H1 (cell line): ENCODE data around the gene RSPH6A. TPM values are rescaled to one million over a fixed set of nuclear protein-coding genes. Genes with fewer than 3 reads are reported as not detected.

Experiments used
- CTCF ChIA-PET: fragments of 300-600 bp; sonication (Branson Sonifier 250); formaldehyde crosslinking; loops from one replicate; lab custom pipeline; 2021; ENCODE audit not compliant: partially characterized antibody; lab: Charles Lee
- POLR2A ChIA-PET: fragments of 300-600 bp; sonication (Branson Sonifier 250); formaldehyde crosslinking; loops from one replicate; lab custom pipeline; 2021; ENCODE audit warnings: inconsistent platforms; ENCODE audit not compliant: partially characterized antibody; lab: Charles Lee
- DNase-seq, 2 experiments: peaks; one replicate each; pipeline versions ENCODE4 v3.0.0 to v3.0.0-alpha.2; 2010 to 2022; ENCODE audit warnings: low spot score in 2 of 2, low read depth in 1 of 2, mixed read lengths in 1 of 2
- FAIRE-seq: peaks from 2 replicates; lab custom pipeline; 2011; peaks lifted over from hg19 to GRCh38; lab: Jason Lieb, UNC
- H2AFZ ChIP-seq: 2 replicates; pipeline ENCODE4 v1.8.1; 2012; ENCODE audit warnings: low read length, inconsistent platforms
- H2AK5ac ChIP-seq: 2 replicates; pipeline ENCODE4 v1.6.1; 2013; ENCODE audit warnings: low read depth, low read length
- H2BK120ac ChIP-seq: replicated peaks from 2 replicates; pipeline ENCODE3; 2013; ENCODE audit warnings: low read depth, low read length, inconsistent platforms
- H2BK12ac ChIP-seq: 2 replicates; pipeline ENCODE4 v1.6.1; 2013; ENCODE audit warnings: low read depth, low read length
- H2BK15ac ChIP-seq: 2 replicates; pipeline ENCODE4 v1.6.1; 2013; ENCODE audit warnings: low read length
- H2BK20ac ChIP-seq: 2 replicates; pipeline ENCODE4 v1.6.1; 2013; ENCODE audit warnings: low read length
- H2BK5ac ChIP-seq: 2 replicates; pipeline ENCODE4 v1.6.1; 2013; ENCODE audit warnings: low read depth, low read length
- H3K14ac ChIP-seq: 2 replicates; pipeline ENCODE4 v1.6.1; 2013; ENCODE audit warnings: inconsistent platforms; ENCODE audit not compliant: insufficient read length
- H3K18ac ChIP-seq: 2 replicates; pipeline ENCODE4 v1.6.1; 2013; ENCODE audit warnings: low read length; ENCODE audit errors: extremely low read depth
- H3K23ac ChIP-seq: 2 replicates; pipeline ENCODE4 v1.6.1; 2013; ENCODE audit warnings: inconsistent platforms; ENCODE audit not compliant: insufficient read length
- H3K23me2 ChIP-seq: 2 replicates; pipeline ENCODE4 v1.6.1; 2013; ENCODE audit warnings: low read depth, low read length
- H3K27ac ChIP-seq: 2 replicates; pipeline ENCODE4 v1.6.1; 2011; ENCODE audit warnings: low read depth, low read length, inconsistent platforms
- H3K27me3 ChIP-seq, 4 experiments: replicated peaks in 1 of 4; 1 replicate in 1 of 4; 2 replicates in 3 of 4; pipeline versions ENCODE4 v1.6.1 to v1.8.1; 2011 to 2013; ENCODE audit warnings: low read length in 3 of 4, mild to moderate bottlenecking in 3 of 4, inconsistent platforms in 2 of 4, mixed read lengths in 2 of 4, moderate library complexity in 1 of 4; ENCODE audit not compliant: control insufficient read depth in 3 of 4, insufficient read depth in 3 of 4; ENCODE audit errors: extremely low read depth in 1 of 4
- H3K36me3 ChIP-seq, 4 experiments: 2 replicates each; pipeline versions ENCODE4 v1.6.1 to v1.8.1; 2011 to 2013; ENCODE audit warnings: mild to moderate bottlenecking in 4 of 4, low read length in 3 of 4, moderate library complexity in 2 of 4, control low read depth in 1 of 4, inconsistent platforms in 1 of 4; ENCODE audit not compliant: insufficient read depth in 4 of 4, control insufficient read depth in 2 of 4
- H3K4ac ChIP-seq: replicated peaks from 2 replicates; pipeline ENCODE3; 2013; ENCODE audit warnings: low read length, low read depth, mixed read lengths, inconsistent platforms; ENCODE audit not compliant: insufficient read length
- H3K4me1 ChIP-seq, 4 experiments: replicated peaks in 1 of 4; 1 replicate in 1 of 4; 2 replicates in 3 of 4; pipeline versions ENCODE4 v1.6.1 to v1.8.1; 2011 to 2013; ENCODE audit warnings: low read length in 3 of 4, inconsistent platforms in 2 of 4, mixed read lengths in 1 of 4; ENCODE audit not compliant: insufficient read depth in 4 of 4, control insufficient read depth in 3 of 4
- H3K4me2 ChIP-seq, 2 experiments: 2 replicates each; pipeline versions ENCODE4 v1.6.1 to v1.8.1; 2011 to 2013; ENCODE audit warnings: low read depth in 2 of 2, low read length in 2 of 2, control low read depth in 1 of 2, inconsistent platforms in 1 of 2, mild to moderate bottlenecking in 1 of 2; ENCODE audit not compliant: insufficient read depth in 1 of 2
- H3K4me3 ChIP-seq, 4 experiments: fragments of 200-600, 300-600 bp in 1 of 4; sonication (generic), shearing (Covaris generic), sonication (Bioruptor Twin) in 1 of 4; 2 replicates each; pipeline versions ENCODE4 v1.5.1 to v1.8.1; 2011 to 2016; ENCODE audit warnings: low read length in 4 of 4, low read depth in 3 of 4, control low read depth in 2 of 4, inconsistent platforms in 2 of 4, mild to moderate bottlenecking in 2 of 4, mixed read lengths in 1 of 4, moderate library complexity in 1 of 4; ENCODE audit not compliant: insufficient read depth in 2 of 4; ENCODE audit errors: extremely low read depth in 1 of 4
- H3K56ac ChIP-seq: replicated peaks from 2 replicates; pipeline ENCODE3; 2013; ENCODE audit warnings: low read depth, mild to moderate bottlenecking, mixed read lengths, low read length, inconsistent platforms; ENCODE audit not compliant: insufficient read length
- H3K79me1 ChIP-seq: 2 replicates; pipeline ENCODE4 v1.6.1; 2013; ENCODE audit warnings: low read depth, low read length, control low read depth
- H3K79me2 ChIP-seq, 2 experiments: 2 replicates each; pipeline versions ENCODE4 v1.6.1 to v1.8.1; 2012 to 2013; ENCODE audit warnings: low read length in 2 of 2, mild to moderate bottlenecking in 2 of 2, inconsistent platforms in 1 of 2; ENCODE audit not compliant: insufficient read depth in 2 of 2, control insufficient read depth in 1 of 2
- H3K9ac ChIP-seq, 4 experiments: replicated peaks in 1 of 4; 1 replicate in 1 of 4; 2 replicates in 3 of 4; pipeline versions ENCODE4 v1.6.1 to v1.8.1; 2011 to 2013; ENCODE audit warnings: low read depth in 3 of 4, low read length in 3 of 4, control low read depth in 2 of 4, mild to moderate bottlenecking in 2 of 4, moderate library complexity in 2 of 4, inconsistent platforms in 1 of 4; ENCODE audit errors: extremely low read depth in 1 of 4
- H3K9me3 ChIP-seq, 2 experiments: 2 replicates each; pipeline versions ENCODE4 v1.6.1 to v1.8.1; 2012 to 2013; ENCODE audit warnings: mild to moderate bottlenecking in 2 of 2, moderate library complexity in 2 of 2, control low read depth in 1 of 2, inconsistent platforms in 1 of 2, low read depth in 1 of 2, low read length in 1 of 2, mixed read lengths in 1 of 2; ENCODE audit not compliant: insufficient read depth in 2 of 2
- H4K20me1 ChIP-seq, 2 experiments: replicated peaks in 1 of 2; 2 replicates each; pipeline versions ENCODE3 to v1.8.1; 2011 to 2013; ENCODE audit warnings: inconsistent platforms in 2 of 2, low read length in 2 of 2, mild to moderate bottlenecking in 1 of 2; ENCODE audit not compliant: insufficient read depth in 2 of 2, control insufficient read depth in 1 of 2
- H4K5ac ChIP-seq: 2 replicates; pipeline ENCODE4 v1.6.1; 2013; ENCODE audit warnings: low read length, low read depth, mixed read lengths, inconsistent platforms; ENCODE audit not compliant: insufficient read length
- H4K8ac ChIP-seq: 2 replicates; pipeline ENCODE4 v1.8.0; 2013; ENCODE audit warnings: mild to moderate bottlenecking, moderate library complexity, low read length, inconsistent platforms; ENCODE audit not compliant: insufficient read depth; ENCODE audit errors: extremely low read depth
- H4K91ac ChIP-seq: replicated peaks from 2 replicates; pipeline ENCODE3; 2013; ENCODE audit warnings: low read length, mixed read lengths, inconsistent platforms; ENCODE audit not compliant: insufficient read length
- ATF3 ChIP-seq: IDR thresholded peaks from 2 replicates; pipeline ENCODE4 v1.6.1; 2011; ENCODE audit warnings: low read depth, mild to moderate bottlenecking, low read length; ENCODE audit not compliant: insufficient read depth
- BCL11A ChIP-seq, 2 experiments: IDR thresholded peaks; one replicate each; pipeline ENCODE4 v1.6.1; 2011; ENCODE audit warnings: low read depth in 2 of 2, low read length in 2 of 2, mild to moderate bottlenecking in 2 of 2
- CEBPB ChIP-seq: IDR thresholded peaks from 2 replicates; pipeline ENCODE4 v1.6.1; 2012; ENCODE audit warnings: low read depth, low read length
- CHD2 ChIP-seq: IDR thresholded peaks from 2 replicates; pipeline ENCODE4 v1.6.1; 2012; ENCODE audit warnings: low read length, improper control_type of control experiment
- EP300 ChIP-seq, 2 experiments: IDR thresholded peaks; 1 replicate in 1 of 2; 2 replicates in 1 of 2; pipeline ENCODE4 v1.6.1; 2011 to 2012; ENCODE audit warnings: low read depth in 2 of 2, low read length in 2 of 2, mild to moderate bottlenecking in 2 of 2, borderline replicate concordance in 1 of 2, inconsistent platforms in 1 of 2, moderate library complexity in 1 of 2
- PHF8 ChIP-seq: fragments of 200-600 bp; sonication (generic); conservative IDR thresholded peaks from 2 replicates; pipeline ENCODE4 v1.7.1; 2012; ENCODE audit warnings: low read depth, mild to moderate bottlenecking, inconsistent platforms, low read length, moderate library complexity
- POU5F1 ChIP-seq: IDR thresholded peaks from 2 replicates; pipeline ENCODE4 v1.6.1; 2011; ENCODE audit warnings: low read depth, mild to moderate bottlenecking, low read length, moderate library complexity
- RXRA ChIP-seq: IDR thresholded peaks from 2 replicates; pipeline ENCODE4 v1.6.1; 2011; ENCODE audit warnings: low read depth, mild to moderate bottlenecking, low read length, moderate library complexity; ENCODE audit not compliant: insufficient read depth
- SAP30 ChIP-seq: fragments of 300-600 bp; sonication (generic); IDR thresholded peaks from 2 replicates; pipeline ENCODE4 v1.7.1; 2012; ENCODE audit warnings: low read length, moderate library complexity, mild to moderate bottlenecking, inconsistent platforms; ENCODE audit not compliant: insufficient read depth, insufficient replicate concordance
- SIRT6 ChIP-seq: IDR thresholded peaks from one replicate; pipeline ENCODE4 v1.7.1; 2012; ENCODE audit warnings: low read length, inconsistent platforms
- TAF7 ChIP-seq: optimal IDR thresholded peaks from 2 replicates; pipeline ENCODE3; 2011; ENCODE audit warnings: low read depth, mild to moderate bottlenecking, inconsistent platforms, low read length, moderate library complexity, borderline replicate concordance
- TBP ChIP-seq: IDR thresholded peaks from 2 replicates; pipeline ENCODE4 v1.6.1; 2011; ENCODE audit warnings: low read depth, low read length, improper control_type of control experiment
- TCF12 ChIP-seq: IDR thresholded peaks from 2 replicates; pipeline ENCODE4 v1.6.1; 2011; ENCODE audit warnings: low read depth, mild to moderate bottlenecking, low read length
- WGBS, 2 experiments: shearing (Covaris generic) in 1 of 2; methylation state at CpG; one replicate each; pipeline versions ENCODE4 v1.1.6 to v1.1.7; 2013 to 2015; ENCODE audit warnings: low lambda C conversion rate in 2 of 2, mixed read lengths in 2 of 2, inconsistent platforms in 1 of 2, low coverage in 1 of 2, missing lambda C conversion rate in 1 of 2; ENCODE audit not compliant: insufficient replicate concordance in 2 of 2, insufficient coverage in 1 of 2, insufficient read length in 1 of 2; ENCODE audit errors: extremely low coverage in 1 of 2, missing lambda C conversion rate in 1 of 2; 5-methylcytosine and 5-hydroxymethylcytosine counted together
- polyA plus RNA-seq, 7 experiments: library from polyadenylated mRNA; depleted of rRNA in 3 of 7; stranded (reverse) in 5 of 7; unstranded in 2 of 7; fragments of >200 nt in 5 of 7; fragments of 200-250 nt in 2 of 7; gene quantifications; 1 replicate in 5 of 7; 2 replicates in 1 of 7; 4 replicates in 1 of 7; pipeline versions ENCODE4 v1.2.1 to v1.2.3, GENCODE V29; 2011 to 2013; ENCODE audit warnings: missing spikeins in 2 of 7, mixed read lengths in 2 of 7
- total RNA-seq: library from RNA; stranded (reverse); fragmentation: NEBNext Ultra II Directional; extraction: Animal tissue kit (Norgen Biotek cat#: 25700); gene quantifications from 2 replicates; pipeline ENCODE4 v1.2.1, GENCODE V29; 2021

Gene RSPH6A
- total and polyA plus RNA-seq, 2 of the 8 experiments (the other 6 are each of a cell fraction or from before 2014, with no cell fraction given): 0.05 to 0.19 TPM

GRCh38 chr19:45826934-45827333, 11.8 kb upstream of the RSPH6A start:
- CTCF ChIA-PET: interaction anchor here (0.6 to 5.3 kb wide), 6 partner anchors 9 to 1594 kb away, joined by 3 to 42 read pairs (median 3); no protein-coding TSS in a partner anchor
- no peak overlapping the region for H3K23ac ChIP-seq
- TF ChIP-seq SAP30 (no peak), TAF7 (no peak), RXRA (no peak), CEBPB (no peak), SIRT6 (no peak), POU5F1 (no peak), TBP (no peak), CHD2 (no peak), EP300 (IDR thresholded peaks at IDR 0.05; ENCODE audit: borderline replicate concordance in 1 of 2, low read depth in 2 of 2, low read length in 2 of 2) (no peak), ATF3 (no peak), PHF8 (no peak), BCL11A (IDR thresholded peaks at IDR 0.05; ENCODE audit: low read depth in 2 of 2, low read length in 2 of 2) (no peak), TCF12 (no peak)

More at GRCh38 chr19:45826934-45827333, 11.8 kb upstream of the RSPH6A start:
- H2BK5ac ChIP-seq: no peak overlapping the region; the same call in 1 of the 2 replicates
- H3K79me1 ChIP-seq: no peaks in the 10 kb centered on the region
- H2BK120ac ChIP-seq: no peak overlapping the region
- no peak overlapping the region for H2BK15ac ChIP-seq
- no peak overlapping the region for H3K9ac ChIP-seq
- H3K79me2 ChIP-seq: no peaks in the 10 kb centered on the region
- POLR2A ChIA-PET: interaction anchor here (1.0 to 2.6 kb wide), 12 partner anchors 9 to 58 kb away, joined by 3 to 8 read pairs (median 4); partner anchors contain the start of gene SIX5
- no peaks in the 10 kb centered on the region for H3K27me3 ChIP-seq
- H3K14ac ChIP-seq: no peak overlapping the region
- H2AFZ ChIP-seq: no peak overlapping the region
- H3K4me3 ChIP-seq: no peak overlapping the region
- H4K91ac ChIP-seq: no peak overlapping the region
- no peaks in the 10 kb centered on the region for H3K9me3 ChIP-seq
- no peak overlapping the region for H3K18ac ChIP-seq
- H3K27ac ChIP-seq: no peak overlapping the region
- H2BK20ac ChIP-seq: no peak overlapping the region
- no peak overlapping the region for H2AK5ac ChIP-seq
- no peak for FAIRE-seq
- peaks cover 5 to 19% of the 10 kb centered on the region in 2 experiments for H4K20me1 ChIP-seq
- 0 out of 2 replicates have a peak, but pooled peaks cover 1% of the 10 kb centered on the region for H3K23me2 ChIP-seq
- H3K4ac ChIP-seq: no peak overlapping the region
- peaks cover 49 to 73% (median 69%) of the 10 kb centered on the region in 4 experiments for H3K36me3 ChIP-seq
- no peak for DNase-seq
- 87% methylated on average over 9 of the region's 11 CpGs; no CpG with 5 or more reads in 1 of the 2 experiments for WGBS, 2 experiments
- H4K5ac ChIP-seq: no peak overlapping the region
- no peaks in the 10 kb centered on the region for H3K4me1 ChIP-seq
- H2BK12ac ChIP-seq: no peak overlapping the region
- H4K8ac ChIP-seq: no peak overlapping the region
- no peak overlapping the region for H3K4me2 ChIP-seq
- no peak overlapping the region for H3K56ac ChIP-seq
